HepG2 (cell line): Measurements from ENCODE around the gene NUDT9. TPM values are rescaled to one million over a fixed set of nuclear protein-coding genes. Genes with fewer than 3 reads are reported as not detected.

Experiments used
- ATF7-NPFF ChIP-seq: sonication (generic); formaldehyde crosslinking; IDR thresholded peaks from 2 replicates; pipeline ENCODE4 v1.8.1; 2023; ENCODE audit warnings: mild to moderate bottlenecking, low read depth, missing genetic modification reagents, moderate library complexity
- CEBPB ChIP-seq: IDR thresholded peaks from 2 replicates; pipeline ENCODE4 v1.6.1; 2011; ENCODE audit warnings: low read depth, low read length, improper control_type of control experiment, borderline replicate concordance
- IRX3 ChIP-seq: sonication (generic); formaldehyde crosslinking; IDR thresholded peaks from 2 replicates; pipeline ENCODE4 v1.8.1; 2023; ENCODE audit warnings: mild to moderate bottlenecking, low read depth, missing genetic modification reagents, borderline replicate concordance
- KLF12 ChIP-seq: sonication (generic); formaldehyde crosslinking; IDR thresholded peaks from 2 replicates; pipeline ENCODE4 v1.4.0; 2020; ENCODE audit warnings: missing genetic modification reagents, borderline replicate concordance
- MAFF ChIP-seq: IDR thresholded peaks from 2 replicates; pipeline ENCODE4 v1.6.1; 2011; ENCODE audit warnings: low read depth, low read length, improper control_type of control experiment
- SNAI1 ChIP-seq: sonication (generic); formaldehyde crosslinking; IDR thresholded peaks from 2 replicates; pipeline ENCODE4 v1.5.0; 2020; ENCODE audit warnings: mild to moderate bottlenecking, missing genetic modification reagents, borderline replicate concordance
- SOX6 ChIP-seq, 2 experiments: fragments of 450-650 bp in 1 of 2; sonication (generic) in 1 of 2; formaldehyde crosslinking in 1 of 2; IDR thresholded peaks; 2 replicates each; pipeline versions ENCODE4 v1.4.0 to v1.6.1; 2017 to 2020; ENCODE audit warnings: antibody characterized with exemption in 1 of 2, mild to moderate bottlenecking in 1 of 2, missing genetic modification reagents in 1 of 2
- SP1 ChIP-seq, 2 experiments: fragments of 450-650 bp in 1 of 2; sonication (generic) in 1 of 2; formaldehyde crosslinking in 1 of 2; IDR thresholded peaks; 2 replicates each; pipeline versions ENCODE4 v1.4.0 to v1.6.1; 2016 to 2020; ENCODE audit warnings: missing genetic modification reagents in 1 of 2
- ZFX ChIP-seq: sonication (generic); formaldehyde crosslinking; IDR thresholded peaks from 2 replicates; pipeline ENCODE4 v1.4.0; 2020; ENCODE audit warnings: mild to moderate bottlenecking, low read depth, missing genetic modification reagents, moderate library complexity
- ZNF275 ChIP-seq: sonication (generic); formaldehyde crosslinking; IDR thresholded peaks from 2 replicates; pipeline ENCODE4 v1.8.0; 2022; ENCODE audit warnings: missing genetic modification reagents, mild to moderate bottlenecking, inconsistent platforms, borderline replicate concordance
- ZNF335 ChIP-seq: sonication (generic); formaldehyde crosslinking; IDR thresholded peaks from 2 replicates; pipeline ENCODE4 v1.4.0; 2020; ENCODE audit warnings: missing genetic modification reagents
- ZNF563 ChIP-seq: sonication (generic); formaldehyde crosslinking; IDR thresholded peaks from 2 replicates; pipeline ENCODE4 v1.8.0; 2022; ENCODE audit warnings: mild to moderate bottlenecking, moderate library complexity, missing genetic modification reagents
- ZNF615 ChIP-seq: sonication (generic); formaldehyde crosslinking; IDR thresholded peaks from 2 replicates; pipeline ENCODE4 v1.5.0; 2020; ENCODE audit warnings: mild to moderate bottlenecking, missing genetic modification reagents, borderline replicate concordance
- ZNF644 ChIP-seq: IDR thresholded peaks from 2 replicates; pipeline ENCODE4 v1.6.1; 2016; ENCODE audit warnings: low read depth
- ZNF704 ChIP-seq: sonication (generic); formaldehyde crosslinking; IDR thresholded peaks from 2 replicates; pipeline ENCODE4 v1.8.1; 2023; ENCODE audit warnings: mild to moderate bottlenecking, inconsistent platforms, moderate library complexity, missing genetic modification reagents, borderline replicate concordance
- polyA plus RNA-seq, 8 experiments: library from polyadenylated mRNA; depleted of rRNA in 3 of 8; stranded (reverse) in 7 of 8; unstranded in 1 of 8; fragments of >200 nt; fragmentation: Illumina TruSeq in 4 of 8; extraction: Trizol in 4 of 8; gene quantifications; 2 replicates each; pipeline versions ENCODE4 v1.2.1 to v1.2.3, GENCODE V29; 2011 to 2016; ENCODE audit warnings: low read depth in 4 of 8, missing spikeins in 1 of 8, mixed read lengths in 1 of 8; ENCODE audit not compliant: insufficient read depth in 1 of 8
- total RNA-seq, 5 experiments: library from RNA; depleted of rRNA; stranded (reverse); fragments of >200 nt; fragmentation: Illumina TruSeq; extraction: Trizol; gene quantifications; 2 replicates each; pipeline ENCODE4 v1.2.3, GENCODE V29; 2016; ENCODE audit warnings: low read depth in 1 of 5
- TF ChIP-seq, protein P1 (sequence below): sonication (generic); formaldehyde crosslinking; IDR thresholded peaks from 2 replicates; pipeline ENCODE4 v1.4.0; 2020; ENCODE audit warnings: mild to moderate bottlenecking, missing genetic modification reagents
- TF ChIP-seq, protein P2 (sequence below): sonication (generic); formaldehyde crosslinking; IDR thresholded peaks from 2 replicates; pipeline ENCODE4 v1.4.0; 2020; ENCODE audit warnings: missing genetic modification reagents
- TF ChIP-seq, protein P3 (sequence below): sonication (generic); formaldehyde crosslinking; IDR thresholded peaks from 2 replicates; pipeline ENCODE4 v1.5.0; 2020; ENCODE audit warnings: missing genetic modification reagents, mild to moderate bottlenecking, borderline replicate concordance

The NUDT9 gene
- total and polyA plus RNA-seq, 2 of the 13 experiments (the other 11 are each of a cell fraction or from before 2014, with no cell fraction given) = 10.4 to 12.3 TPM

- TF ChIP-seq, protein P1, sequence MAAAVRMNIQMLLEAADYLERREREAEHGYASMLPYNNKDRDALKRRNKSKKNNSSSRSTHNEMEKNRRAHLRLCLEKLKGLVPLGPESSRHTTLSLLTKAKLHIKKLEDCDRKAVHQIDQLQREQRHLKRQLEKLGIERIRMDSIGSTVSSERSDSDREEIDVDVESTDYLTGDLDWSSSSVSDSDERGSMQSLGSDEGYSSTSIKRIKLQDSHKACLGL = 0 out of 2 replicates have a peak, but pooled peaks have one; percentile 0
- TF ChIP-seq SOX6 (IDR thresholded peaks at IDR 0.05) (no peak), SOX6 (CRISPR knock-in tag; IDR thresholded peaks at IDR 0.05) (0 out of 2 replicates have a peak, but pooled peaks have one; percentile 45), CEBPB (no peak), ZNF335 (CRISPR knock-in tag) (0 out of 2 replicates have a peak, but pooled peaks have one; percentile 10), ZNF704 (CRISPR knock-in tag) (0 out of 2 replicates have a peak, but pooled peaks have one; percentile 30), ZFX (peak; percentile 37; the same call in 1 of the 2 replicates), SP1 (IDR thresholded peaks at IDR 0.05) (no peak), SP1 (CRISPR knock-in tag; IDR thresholded peaks at IDR 0.05) (no peak), KLF12 (CRISPR knock-in tag) (0 out of 2 replicates have a peak, but pooled peaks have one; percentile 2), MAFF (no peak), ZNF644 (CRISPR knock-in tag) (no peak), ZNF563 (CRISPR knock-in tag) (0 out of 2 replicates have a peak, but pooled peaks have one; percentile 12), ZNF615 (no peak), IRX3 (CRISPR knock-in tag) (0 out of 2 replicates have a peak, but pooled peaks have one; percentile 3), ZNF275 (no peak), SNAI1 (CRISPR knock-in tag) (0 out of 2 replicates have a peak, but pooled peaks have one; percentile 44), ATF7-NPFF (CRISPR knock-in tag) (no peak)
- TF ChIP-seq, protein P2, sequence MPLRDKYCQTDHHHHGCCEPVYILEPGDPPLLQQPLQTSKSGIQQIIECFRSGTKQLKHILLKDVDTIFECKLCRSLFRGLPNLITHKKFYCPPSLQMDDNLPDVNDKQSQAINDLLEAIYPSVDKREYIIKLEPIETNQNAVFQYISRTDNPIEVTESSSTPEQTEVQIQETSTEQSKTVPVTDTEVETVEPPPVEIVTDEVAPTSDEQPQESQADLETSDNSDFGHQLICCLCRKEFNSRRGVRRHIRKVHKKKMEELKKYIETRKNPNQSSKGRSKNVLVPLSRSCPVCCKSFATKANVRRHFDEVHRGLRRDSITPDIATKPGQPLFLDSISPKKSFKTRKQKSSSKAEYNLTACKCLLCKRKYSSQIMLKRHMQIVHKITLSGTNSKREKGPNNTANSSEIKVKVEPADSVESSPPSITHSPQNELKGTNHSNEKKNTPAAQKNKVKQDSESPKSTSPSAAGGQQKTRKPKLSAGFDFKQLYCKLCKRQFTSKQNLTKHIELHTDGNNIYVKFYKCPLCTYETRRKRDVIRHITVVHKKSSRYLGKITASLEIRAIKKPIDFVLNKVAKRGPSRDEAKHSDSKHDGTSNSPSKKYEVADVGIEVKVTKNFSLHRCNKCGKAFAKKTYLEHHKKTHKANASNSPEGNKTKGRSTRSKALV (CRISPR knock-in tag) = 0 out of 2 replicates have a peak, but pooled peaks have one; percentile 19
- TF ChIP-seq, protein P3, sequence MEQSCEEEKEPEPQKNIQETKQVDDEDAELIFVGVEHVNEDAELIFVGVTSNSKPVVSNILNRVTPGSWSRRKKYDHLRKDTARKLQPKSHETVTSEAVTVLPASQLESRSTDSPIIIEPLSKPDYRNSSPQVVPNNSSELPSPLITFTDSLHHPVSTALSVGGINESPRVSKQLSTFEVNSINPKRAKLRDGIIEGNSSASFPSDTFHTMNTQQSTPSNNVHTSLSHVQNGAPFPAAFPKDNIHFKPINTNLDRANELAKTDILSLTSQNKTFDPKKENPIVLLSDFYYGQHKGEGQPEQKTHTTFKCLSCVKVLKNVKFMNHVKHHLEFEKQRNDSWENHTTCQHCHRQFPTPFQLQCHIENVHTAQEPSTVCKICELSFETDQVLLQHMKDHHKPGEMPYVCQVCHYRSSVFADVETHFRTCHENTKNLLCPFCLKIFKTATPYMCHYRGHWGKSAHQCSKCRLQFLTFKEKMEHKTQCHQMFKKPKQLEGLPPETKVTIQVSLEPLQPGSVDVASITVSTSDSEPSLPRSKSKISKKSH (CRISPR knock-in tag) = no peak
Observed at GRCh38 chr4:87391576-87392054, 30.8 kb upstream of the NUDT9 start (continued).
